Measurements from ENCODE around the gene CLCN4.

CLCN4 gene

GRCh38 chrX:10186355-10186754 is 29.6 kb downstream of the CLCN4 start:
- Histone ChIP-seq H3K4me3 (ENCODE audit: low read length, poor library complexity, severe bottlenecking) (no peak overlapping the region), H3K9me2 (replicated peaks; ENCODE audit: low read depth, low read length) (no peaks in the 10 kb centered on the region), H3K4me1 (ENCODE audit: insufficient read depth, low read length, poor library complexity, severe bottlenecking) (no peaks in the 10 kb centered on the region), H3K4me2 (ENCODE audit: low read depth, low read length, poor library complexity, severe bottlenecking) (no peak overlapping the region), H4K20me1 (ENCODE audit: insufficient read depth, low read length, poor library complexity, severe bottlenecking) (no peaks in the 10 kb centered on the region), H2AFZ (ENCODE audit: low read length) (no peak overlapping the region), H3K79me2 (ENCODE audit: insufficient read depth, low read length) (no peaks in the 10 kb centered on the region), H3K27me3 (ENCODE audit: insufficient read depth, low read length, poor library complexity, severe bottlenecking) (no peaks in the 10 kb centered on the region), H3K9ac (ENCODE audit: low read depth, low read length, poor library complexity, severe bottlenecking) (no peak overlapping the region), H3K9me3 (ENCODE audit: insufficient read depth, low read depth, low read length) (no peaks in the 10 kb centered on the region), H3F3A (ENCODE audit: low read depth) (no peaks in the 10 kb centered on the region), H3K36me3 (ENCODE audit: insufficient read depth, low read length) (no peaks in the 10 kb centered on the region)
- TF ChIP-seq CTCF (conservative IDR thresholded peaks at IDR 0.05; ENCODE audit: low read length) (no peak), EZH2phosphoT487 (IDR thresholded peaks at IDR 0.05; ENCODE audit: borderline replicate concordance) (no peak)

- H4K20me1 ChIP-seq (ENCODE audit: insufficient read depth, low read length, poor library complexity, severe bottlenecking): no peaks in the 10 kb centered on the region
- no peaks in the 10 kb centered on the region for H3K9me2 ChIP-seq (replicated peaks; ENCODE audit: low read depth, low read length)
- no peaks in the 10 kb centered on the region for H3K4me1 ChIP-seq (ENCODE audit: insufficient read depth, low read length, poor library complexity, severe bottlenecking)
- no peaks in the 10 kb centered on the region for H3K79me2 ChIP-seq (ENCODE audit: insufficient read depth, low read length)
- H3K36me3 ChIP-seq (ENCODE audit: insufficient read depth, low read length): no peaks in the 10 kb centered on the region
- no peak overlapping the region for H2AFZ ChIP-seq (ENCODE audit: low read length)
- H3F3A ChIP-seq (ENCODE audit: low read depth): no peaks in the 10 kb centered on the region
- H3K4me3 ChIP-seq (ENCODE audit: low read length, poor library complexity, severe bottlenecking): no peak overlapping the region
- no peak overlapping the region for H3K4me2 ChIP-seq (ENCODE audit: low read depth, low read length, poor library complexity, severe bottlenecking)
- no peak overlapping the region for H3K9ac ChIP-seq (ENCODE audit: low read depth, low read length, poor library complexity, severe bottlenecking)
- H3K9me3 ChIP-seq (ENCODE audit: insufficient read depth, low read depth, low read length): no peaks in the 10 kb centered on the region
- TF ChIP-seq EZH2phosphoT487 (IDR thresholded peaks at IDR 0.05; ENCODE audit: borderline replicate concordance) (no peak), CTCF (conservative IDR thresholded peaks at IDR 0.05; ENCODE audit: low read length) (no peak)
- no peaks in the 10 kb centered on the region for H3K27me3 ChIP-seq (ENCODE audit: insufficient read depth, low read length, poor library complexity, severe bottlenecking)
Measured at GRCh38 chrX:10187421-10187820, 30.6 kb downstream of the CLCN4 start.

- Histone ChIP-seq H3K9me3 (ENCODE audit: insufficient read depth, low read depth, low read length) (no peaks in the 10 kb centered on the region), H3K36me3 (ENCODE audit: insufficient read depth, low read length) (no peaks in the 10 kb centered on the region), H3K4me3 (ENCODE audit: low read length, poor library complexity, severe bottlenecking) (peak overlapping the region; percentile 58), H3K4me2 (ENCODE audit: low read depth, low read length, poor library complexity, severe bottlenecking) (peak overlapping the region; percentile 73), H3K9me2 (replicated peaks; ENCODE audit: low read depth, low read length) (no peaks in the 10 kb centered on the region), H3K4me1 (ENCODE audit: insufficient read depth, low read length, poor library complexity, severe bottlenecking) (no peaks in the 10 kb centered on the region), H3F3A (ENCODE audit: low read depth) (no peaks in the 10 kb centered on the region), H3K9ac (ENCODE audit: low read depth, low read length, poor library complexity, severe bottlenecking) (no peak overlapping the region), H4K20me1 (ENCODE audit: insufficient read depth, low read length, poor library complexity, severe bottlenecking) (no peaks in the 10 kb centered on the region), H2AFZ (ENCODE audit: low read length) (peak overlapping the region; percentile 56), H3K79me2 (ENCODE audit: insufficient read depth, low read length) (no peaks in the 10 kb centered on the region), H3K27me3 (ENCODE audit: insufficient read depth, low read length, poor library complexity, severe bottlenecking) (no peaks in the 10 kb centered on the region)
- TF ChIP-seq CTCF (conservative IDR thresholded peaks at IDR 0.05; ENCODE audit: low read length) (peak; percentile 67), EZH2phosphoT487 (IDR thresholded peaks at IDR 0.05; ENCODE audit: borderline replicate concordance) (no peak)
Measured at GRCh38 chrX:10189317-10190268, 32.8 kb downstream of the CLCN4 start.
